HEK293 (cell line): ENCODE data around the gene AKT1.

Experiments used
- CTCF ChIA-PET: fragments of 350-600 bp; formaldehyde crosslinking; extraction: SDS; loops from one replicate; lab custom pipeline; 2021; ENCODE audit warnings: antibody characterized with exemption; lab: Yijun Ruan, JAX
- POLR2A ChIA-PET: fragments of 300-600 bp; formaldehyde crosslinking; extraction: SDS; loops from one replicate; lab custom pipeline; 2020; ENCODE audit warnings: antibody characterized with exemption, inconsistent platforms; lab: Yijun Ruan, JAX
- H3K27ac ChIP-seq: fragments of 200-500 bp; sonication (Bioruptor generic); 2 replicates; pipeline ENCODE4 v1.5.1; 2014; ENCODE audit warnings: low read depth, low read length, control low read depth, inconsistent platforms; ENCODE audit errors: extremely low read depth
- H3K36me3 ChIP-seq, 2 experiments: fragments of 200-500 bp in 1 of 2; sonication (Bioruptor generic) in 1 of 2; 1 replicate in 1 of 2; 2 replicates in 1 of 2; pipeline ENCODE4 v1.5.1; 2014 to 2017; ENCODE audit warnings: inconsistent platforms in 2 of 2, low read length in 2 of 2; ENCODE audit not compliant: control insufficient read depth in 2 of 2, insufficient read depth in 1 of 2
- H3K4me1 ChIP-seq: fragments of 200-500 bp; sonication (Bioruptor generic); 2 replicates; pipeline ENCODE4 v1.5.1; 2014; ENCODE audit warnings: mild to moderate bottlenecking, low read length, inconsistent platforms; ENCODE audit not compliant: control insufficient read depth, insufficient read depth
- H3K4me3 ChIP-seq: 2 replicates; pipeline ENCODE4 v1.5.1; 2011; ENCODE audit warnings: low read depth, mild to moderate bottlenecking, control low read depth, low read length, moderate library complexity
- H3K9me3 ChIP-seq: fragments of 200-500 bp; sonication (Bioruptor generic); 2 replicates; pipeline ENCODE4 v1.5.1; 2014; ENCODE audit warnings: low read depth, low read length, inconsistent platforms; ENCODE audit not compliant: control insufficient read depth, insufficient read depth
- IKZF3 ChIP-seq: fragments of 450-650 bp; IDR thresholded peaks from 2 replicates; pipeline ENCODE4 v1.5.0; 2018; ENCODE audit warnings: missing biosample characterization, mild to moderate bottlenecking, missing genetic modification characterization, moderate library complexity
- OVOL3 ChIP-seq: fragments of 450-650 bp; formaldehyde crosslinking; IDR thresholded peaks from 2 replicates; pipeline ENCODE4 v1.5.1; 2016; ENCODE audit warnings: missing biosample characterization, missing genetic modification characterization
- ZBTB17 ChIP-seq: fragments of 450-650 bp; formaldehyde crosslinking; IDR thresholded peaks from 2 replicates; pipeline ENCODE4 v1.5.1; 2016; ENCODE audit warnings: missing biosample characterization, missing genetic modification characterization
- ZBTB20 ChIP-seq: fragments of 450-650 bp; formaldehyde crosslinking; IDR thresholded peaks from 2 replicates; pipeline ENCODE4 v1.5.1; 2016; ENCODE audit warnings: missing biosample characterization, missing genetic modification characterization
- ZNF146 ChIP-seq: fragments of 450-650 bp; formaldehyde crosslinking; IDR thresholded peaks from 2 replicates; pipeline ENCODE4 v1.5.1; 2016; ENCODE audit warnings: missing biosample characterization, missing genetic modification characterization
- ZNF19 ChIP-seq: fragments of 450-650 bp; formaldehyde crosslinking; IDR thresholded peaks from 2 replicates; pipeline ENCODE4; 2016; ENCODE audit warnings: missing biosample characterization, missing genetic modification characterization, low read depth
- ZNF274 ChIP-seq, 2 experiments: fragments of 200-500 bp in 1 of 2; fragments of 450-650 bp in 1 of 2; sonication (Bioruptor generic) in 1 of 2; formaldehyde crosslinking in 1 of 2; IDR thresholded peaks; 2 replicates each; pipeline versions ENCODE4 v1.5.1 to v1.6.1; 2014 to 2016; ENCODE audit warnings: borderline replicate concordance in 1 of 2, inconsistent platforms in 1 of 2, low read length in 1 of 2, missing biosample characterization in 1 of 2, missing genetic modification characterization in 1 of 2
- ZNF423 ChIP-seq: fragments of 450-650 bp; formaldehyde crosslinking; IDR thresholded peaks from 2 replicates; pipeline ENCODE4 v1.5.1; 2016; ENCODE audit warnings: missing biosample characterization, missing genetic modification characterization
- ZNF433 ChIP-seq: fragments of 450-650 bp; formaldehyde crosslinking; IDR thresholded peaks from 2 replicates; pipeline ENCODE4 v1.5.1; 2016; ENCODE audit warnings: missing biosample characterization, missing genetic modification characterization, low read depth
- ZNF791 ChIP-seq: fragments of 450-650 bp; formaldehyde crosslinking; IDR thresholded peaks from 2 replicates; pipeline ENCODE4 v1.5.1; 2016; ENCODE audit warnings: missing biosample characterization, missing genetic modification characterization
- TF ChIP-seq, protein P1 (sequence below): fragments of 450-650 bp; formaldehyde crosslinking; conservative IDR thresholded peaks from 2 replicates; pipeline ENCODE4 v1.5.1; 2016; ENCODE audit warnings: low read depth, missing biosample characterization, missing genetic modification characterization
- TF ChIP-seq, protein P2 (sequence below): fragments of 450-650 bp; formaldehyde crosslinking; IDR thresholded peaks from 2 replicates; pipeline ENCODE4 v1.5.1; 2016; ENCODE audit warnings: missing biosample characterization, missing genetic modification characterization
- TF ChIP-seq, protein P3 (sequence below): fragments of 450-650 bp; formaldehyde crosslinking; optimal IDR thresholded peaks from 2 replicates; pipeline ENCODE3; 2016; ENCODE audit warnings: missing biosample characterization, mild to moderate bottlenecking, missing genetic modification characterization
- TF ChIP-seq, protein P4 (sequence below): fragments of 450-650 bp; formaldehyde crosslinking; IDR thresholded peaks from 2 replicates; pipeline ENCODE4 v1.5.1; 2016; ENCODE audit warnings: missing biosample characterization, missing genetic modification characterization
- TF ChIP-seq, protein P5 (sequence below): fragments of 450-650 bp; formaldehyde crosslinking; IDR thresholded peaks from 2 replicates; pipeline ENCODE4 v1.5.1; 2016; ENCODE audit warnings: missing biosample characterization, missing genetic modification characterization, low read depth

AKT1 gene

DNA sequence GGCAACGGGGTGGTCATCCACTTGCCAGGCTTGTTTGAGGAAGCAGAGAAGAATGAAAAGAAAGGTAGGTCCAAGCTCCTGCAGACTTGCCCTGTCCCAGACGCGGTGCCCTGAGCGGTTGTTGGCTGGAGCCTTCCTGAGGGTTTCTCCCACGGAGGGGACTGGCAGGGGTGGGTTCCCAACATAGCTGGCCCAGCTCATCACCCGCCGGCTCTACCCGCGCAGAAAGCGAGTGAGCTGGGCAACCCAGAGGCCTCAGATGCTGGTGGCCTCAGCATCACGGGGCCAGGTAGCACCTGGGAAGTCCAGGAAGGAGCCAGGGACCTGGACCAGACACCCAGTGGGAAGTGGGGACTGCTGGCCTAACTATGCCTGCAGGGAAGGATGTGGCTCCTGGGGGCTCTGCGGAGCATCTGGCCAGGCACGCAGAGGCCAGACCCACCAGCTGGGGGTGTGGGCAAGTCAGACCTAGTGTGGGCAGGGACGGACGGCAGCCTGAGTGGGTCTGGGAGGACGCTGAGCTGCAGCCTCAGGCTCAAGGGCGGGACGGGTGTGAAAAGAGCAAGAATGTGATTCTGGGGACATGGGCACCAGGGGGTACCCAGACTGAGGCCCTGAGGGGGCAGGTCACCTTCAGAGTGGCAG is 57.1 kb downstream of the AKT1 start:
- Histone ChIP-seq H3K27ac (no peak overlapping the region), H3K36me3 (no peaks in the 10 kb centered on the region), H3K4me1 (no peaks in the 10 kb centered on the region), H3K9me3 (no peaks in the 10 kb centered on the region), H3K4me3 (no peak overlapping the region)
- CTCF ChIA-PET, result interaction anchor here (0.5 to 2.4 kb wide), 2 partner anchors 15 to 16 kb away, joined by 3 to 12 read pairs (median 4); partner anchors contain the start of gene ADSS1
- POLR2A ChIA-PET, result interaction anchor here (0.8 kb wide), 1 partner anchor 14 kb away, joined by 6 read pairs; the partner anchor contains the start of gene SIVA1
- TF ChIP-seq ZNF274 (IDR thresholded peaks at IDR 0.05; ENCODE audit: low read length) (no peak), ZNF274 (tag by site-specific recombination; IDR thresholded peaks at IDR 0.05; ENCODE audit: borderline replicate concordance) (no peak), ZNF423 (tag by site-specific recombination) (no peak), OVOL3 (tag by site-specific recombination) (no peak), ZNF433 (tag by site-specific recombination) (no peak), IKZF3 (tag by site-specific recombination) (no peak), ZBTB17 (no peak), ZNF146 (tag by site-specific recombination) (no peak), ZBTB20 (no peak), ZNF19 (tag by site-specific recombination) (no peak), ZNF791 (tag by site-specific recombination) (no peak)
- TF ChIP-seq, protein P1, sequence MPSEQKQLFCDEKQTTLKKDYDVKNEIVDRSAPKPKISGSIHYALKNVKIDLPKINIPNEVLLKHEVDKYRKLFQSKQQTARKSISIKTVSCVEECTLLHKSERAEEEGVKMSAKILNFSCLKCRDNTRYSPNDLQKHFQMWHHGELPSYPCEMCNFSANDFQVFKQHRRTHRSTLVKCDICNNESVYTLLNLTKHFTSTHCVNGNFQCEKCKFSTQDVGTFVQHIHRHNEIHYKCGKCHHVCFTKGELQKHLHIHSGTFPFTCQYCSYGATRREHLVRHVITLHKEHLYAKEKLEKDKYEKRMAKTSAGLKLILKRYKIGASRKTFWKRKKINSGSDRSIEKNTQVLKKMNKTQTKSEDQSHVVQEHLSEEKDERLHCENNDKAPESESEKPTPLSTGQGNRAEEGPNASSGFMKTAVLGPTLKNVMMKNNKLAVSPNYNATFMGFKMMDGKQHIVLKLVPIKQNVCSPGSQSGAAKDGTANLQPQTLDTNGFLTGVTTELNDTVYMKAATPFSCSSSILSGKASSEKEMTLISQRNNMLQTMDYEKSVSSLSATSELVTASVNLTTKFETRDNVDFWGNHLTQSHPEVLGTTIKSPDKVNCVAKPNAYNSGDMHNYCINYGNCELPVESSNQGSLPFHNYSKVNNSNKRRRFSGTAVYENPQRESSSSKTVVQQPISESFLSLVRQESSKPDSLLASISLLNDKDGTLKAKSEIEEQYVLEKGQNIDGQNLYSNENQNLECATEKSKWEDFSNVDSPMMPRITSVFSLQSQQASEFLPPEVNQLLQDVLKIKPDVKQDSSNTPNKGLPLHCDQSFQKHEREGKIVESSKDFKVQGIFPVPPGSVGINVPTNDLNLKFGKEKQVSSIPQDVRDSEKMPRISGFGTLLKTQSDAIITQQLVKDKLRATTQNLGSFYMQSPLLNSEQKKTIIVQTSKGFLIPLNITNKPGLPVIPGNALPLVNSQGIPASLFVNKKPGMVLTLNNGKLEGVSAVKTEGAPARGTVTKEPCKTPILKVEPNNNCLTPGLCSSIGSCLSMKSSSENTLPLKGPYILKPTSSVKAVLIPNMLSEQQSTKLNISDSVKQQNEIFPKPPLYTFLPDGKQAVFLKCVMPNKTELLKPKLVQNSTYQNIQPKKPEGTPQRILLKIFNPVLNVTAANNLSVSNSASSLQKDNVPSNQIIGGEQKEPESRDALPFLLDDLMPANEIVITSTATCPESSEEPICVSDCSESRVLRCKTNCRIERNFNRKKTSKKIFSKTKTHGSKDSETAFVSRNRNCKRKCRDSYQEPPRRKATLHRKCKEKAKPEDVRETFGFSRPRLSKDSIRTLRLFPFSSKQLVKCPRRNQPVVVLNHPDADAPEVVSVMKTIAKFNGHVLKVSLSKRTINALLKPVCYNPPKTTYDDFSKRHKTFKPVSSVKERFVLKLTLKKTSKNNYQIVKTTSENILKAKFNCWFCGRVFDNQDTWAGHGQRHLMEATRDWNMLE (tag by site-specific recombination), result no peak
- TF ChIP-seq, protein P2, sequence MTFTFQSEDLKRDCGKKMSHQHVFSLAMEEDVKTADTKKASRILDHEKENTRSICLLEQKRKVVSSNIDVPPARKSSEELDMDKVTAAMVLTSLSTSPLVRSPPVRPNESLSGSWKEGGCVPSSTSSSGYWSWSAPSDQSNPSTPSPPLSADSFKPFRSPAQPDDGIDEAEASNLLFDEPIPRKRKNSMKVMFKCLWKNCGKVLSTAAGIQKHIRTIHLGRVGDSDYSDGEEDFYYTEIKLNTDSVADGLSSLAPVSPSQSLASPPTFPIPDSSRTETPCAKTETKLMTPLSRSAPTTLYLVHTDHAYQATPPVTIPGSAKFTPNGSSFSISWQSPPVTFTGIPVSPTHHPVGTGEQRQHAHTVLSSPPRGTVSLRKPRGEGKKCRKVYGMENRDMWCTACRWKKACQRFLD (tag by site-specific recombination), result no peak
- TF ChIP-seq, protein P3, sequence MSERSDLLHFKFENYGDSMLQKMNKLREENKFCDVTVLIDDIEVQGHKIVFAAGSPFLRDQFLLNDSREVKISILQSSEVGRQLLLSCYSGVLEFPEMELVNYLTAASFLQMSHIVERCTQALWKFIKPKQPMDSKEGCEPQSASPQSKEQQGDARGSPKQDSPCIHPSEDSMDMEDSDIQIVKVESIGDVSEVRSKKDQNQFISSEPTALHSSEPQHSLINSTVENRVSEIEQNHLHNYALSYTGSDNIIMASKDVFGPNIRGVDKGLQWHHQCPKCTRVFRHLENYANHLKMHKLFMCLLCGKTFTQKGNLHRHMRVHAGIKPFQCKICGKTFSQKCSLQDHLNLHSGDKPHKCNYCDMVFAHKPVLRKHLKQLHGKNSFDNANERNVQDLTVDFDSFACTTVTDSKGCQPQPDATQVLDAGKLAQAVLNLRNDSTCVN (tag by site-specific recombination), result no peak
- TF ChIP-seq, protein P4, sequence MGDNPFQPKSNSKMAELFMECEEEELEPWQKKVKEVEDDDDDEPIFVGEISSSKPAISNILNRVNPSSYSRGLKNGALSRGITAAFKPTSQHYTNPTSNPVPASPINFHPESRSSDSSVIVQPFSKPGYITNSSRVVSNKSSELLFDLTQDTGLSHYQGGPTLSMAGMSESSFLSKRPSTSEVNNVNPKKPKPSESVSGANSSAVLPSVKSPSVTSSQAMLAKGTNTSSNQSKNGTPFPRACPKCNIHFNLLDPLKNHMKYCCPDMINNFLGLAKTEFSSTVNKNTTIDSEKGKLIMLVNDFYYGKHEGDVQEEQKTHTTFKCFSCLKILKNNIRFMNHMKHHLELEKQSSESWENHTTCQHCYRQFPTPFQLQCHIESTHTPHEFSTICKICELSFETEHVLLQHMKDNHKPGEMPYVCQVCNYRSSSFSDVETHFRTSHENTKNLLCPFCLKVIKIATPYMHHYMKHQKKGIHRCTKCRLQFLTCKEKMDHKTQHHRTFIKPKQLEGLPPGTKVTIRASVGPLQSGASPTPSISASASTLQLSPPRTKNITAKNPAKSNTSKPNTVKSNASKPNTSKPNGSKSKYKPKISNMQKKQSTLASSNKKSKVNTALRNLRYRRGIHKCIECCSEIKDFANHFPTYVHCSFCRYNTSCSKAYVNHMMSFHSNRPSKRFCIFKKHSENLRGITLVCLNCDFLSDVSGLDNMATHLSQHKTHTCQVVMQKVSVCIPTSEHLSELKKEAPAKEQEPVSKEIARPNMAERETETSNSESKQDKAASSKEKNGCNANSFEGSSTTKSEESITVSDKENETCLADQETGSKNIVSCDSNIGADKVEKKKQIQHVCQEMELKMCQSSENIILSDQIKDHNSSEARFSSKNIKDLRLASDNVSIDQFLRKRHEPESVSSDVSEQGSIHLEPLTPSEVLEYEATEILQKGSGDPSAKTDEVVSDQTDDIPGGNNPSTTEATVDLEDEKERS, result no peak
- TF ChIP-seq, protein P5, sequence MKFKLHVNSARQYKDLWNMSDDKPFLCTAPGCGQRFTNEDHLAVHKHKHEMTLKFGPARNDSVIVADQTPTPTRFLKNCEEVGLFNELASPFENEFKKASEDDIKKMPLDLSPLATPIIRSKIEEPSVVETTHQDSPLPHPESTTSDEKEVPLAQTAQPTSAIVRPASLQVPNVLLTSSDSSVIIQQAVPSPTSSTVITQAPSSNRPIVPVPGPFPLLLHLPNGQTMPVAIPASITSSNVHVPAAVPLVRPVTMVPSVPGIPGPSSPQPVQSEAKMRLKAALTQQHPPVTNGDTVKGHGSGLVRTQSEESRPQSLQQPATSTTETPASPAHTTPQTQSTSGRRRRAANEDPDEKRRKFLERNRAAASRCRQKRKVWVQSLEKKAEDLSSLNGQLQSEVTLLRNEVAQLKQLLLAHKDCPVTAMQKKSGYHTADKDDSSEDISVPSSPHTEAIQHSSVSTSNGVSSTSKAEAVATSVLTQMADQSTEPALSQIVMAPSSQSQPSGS (tag by site-specific recombination), result no peak
